ENCODE measurements around the gene DHX15.

DHX15 gene

GRCh38 chr4:24482871-24483270 lies 101.5 kb downstream of the DHX15 start:
- no peak for DNase-seq (ENCODE audit: low read depth)

GRCh38 chr4:24477919-24478318 lies 106.4 kb downstream of the DHX15 start:
- no peak for DNase-seq (ENCODE audit: low read depth)

Measured in stimulated activated CD8-positive, alpha-beta memory T cell treated with anti-CD3 and anti-CD28 coated beads, Interleukin-12 subunit alpha, Interleukin-12 subunit beta, amount 100 ng/mL, for 4 hours (primary cell).